CD4-positive, alpha-beta T cell treated with Interleukin-12 subunit alpha and Interleukin-12 subunit beta, for 1 hour (primary cell): ENCODE measurements around the gene TTC33.
A peak's percentile ranks its signal among the peaks of the same experiment; 100 is the strongest.
"Not testable (repeated sequence)": the region's sequence is repeated elsewhere in the genome, so short reads cannot be mapped to it uniquely, and the experiment has no call there.

Source experiments
- DNase-seq: peaks from one replicate; pipeline ENCODE4 v3.0.0-alpha.2; 2020

Gene TTC33

DNA sequence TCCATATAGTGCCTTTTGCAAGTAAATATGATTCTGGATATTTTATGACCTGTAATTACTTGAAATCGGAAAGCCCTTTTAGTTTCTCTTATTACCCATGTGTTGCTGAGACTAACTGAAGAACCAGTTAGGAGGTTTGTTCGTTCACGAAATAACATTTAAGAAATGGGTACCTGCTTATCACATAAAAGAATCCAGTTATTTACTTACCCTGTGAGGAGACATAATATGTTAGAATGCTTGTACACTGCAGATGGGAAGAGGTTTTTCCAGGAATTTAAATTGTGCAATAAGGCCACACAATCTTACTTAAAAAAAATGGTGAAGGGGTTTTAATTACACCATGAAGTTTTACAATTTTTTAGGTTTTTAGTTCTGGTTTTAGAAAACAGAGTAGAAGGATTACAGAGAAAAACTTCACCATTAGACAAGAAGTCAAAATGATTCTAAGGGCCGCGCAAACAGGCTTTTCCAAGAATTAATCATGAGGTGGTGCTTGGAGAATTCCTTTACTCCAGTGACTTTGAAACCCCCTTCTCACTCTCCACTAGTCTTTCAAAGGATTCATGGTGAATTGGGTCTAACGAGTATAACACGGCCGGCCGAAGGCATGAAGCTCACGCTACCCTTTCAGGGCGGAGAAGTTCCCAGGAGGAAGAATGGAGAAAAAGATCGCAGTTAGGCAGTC lies 77.2 kb downstream of the TTC33 start:
- no peak for DNase-seq

GRCh38 chr5:40678026-40678425 lies 77.7 kb downstream of the TTC33 start:
- DNase-seq = peak; percentile 60

- no peak for DNase-seq
Observed at GRCh38 chr5:40677456-40677855, 78.3 kb downstream of the TTC33 start.

GRCh38 chr5:40676613-40677343 lies 79.0 kb downstream of the TTC33 start:
- no peak for DNase-seq

DNA sequence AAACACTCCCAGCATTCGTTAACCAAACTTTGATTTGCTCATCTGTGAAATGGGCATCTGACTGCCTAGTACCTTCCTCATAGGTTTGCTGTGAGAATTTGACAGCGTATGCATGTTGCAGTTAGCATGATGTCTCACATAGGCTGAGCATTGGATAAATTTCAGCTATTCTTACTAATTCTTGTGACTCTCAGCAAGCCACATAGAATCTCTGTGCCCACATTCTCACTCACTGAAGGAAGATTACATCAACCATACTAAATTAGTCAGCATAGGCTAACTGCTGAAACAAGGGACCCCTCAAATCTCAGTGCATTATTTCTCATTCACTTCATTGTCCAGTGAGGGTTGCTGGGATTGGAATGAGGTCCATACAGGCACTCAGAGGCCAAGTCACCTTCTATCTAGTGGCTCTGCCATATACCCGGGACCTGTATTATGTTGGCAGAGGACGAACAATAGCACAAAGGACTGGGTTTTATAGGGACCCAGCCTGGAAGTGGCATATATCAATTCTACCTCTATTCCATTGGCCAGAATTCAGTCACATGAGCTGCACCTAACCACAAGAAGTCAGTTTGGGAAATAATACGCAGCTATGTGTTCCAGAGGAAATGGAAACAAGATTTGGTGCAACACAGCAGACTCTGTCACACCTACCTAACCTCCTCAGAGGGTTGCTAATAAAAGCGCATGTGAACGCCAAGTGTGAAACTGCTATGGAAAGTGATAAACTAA lies 80.2 kb downstream of the TTC33 start:
- DNase-seq = peak; percentile 58

- DNase-seq = no peak
Observed at GRCh38 chr5:40674661-40675235, 81.0 kb downstream of the TTC33 start.

- DNase-seq = no peak
Observed at GRCh38 chr5:40672425-40672824, 83.3 kb downstream of the TTC33 start.

DNA sequence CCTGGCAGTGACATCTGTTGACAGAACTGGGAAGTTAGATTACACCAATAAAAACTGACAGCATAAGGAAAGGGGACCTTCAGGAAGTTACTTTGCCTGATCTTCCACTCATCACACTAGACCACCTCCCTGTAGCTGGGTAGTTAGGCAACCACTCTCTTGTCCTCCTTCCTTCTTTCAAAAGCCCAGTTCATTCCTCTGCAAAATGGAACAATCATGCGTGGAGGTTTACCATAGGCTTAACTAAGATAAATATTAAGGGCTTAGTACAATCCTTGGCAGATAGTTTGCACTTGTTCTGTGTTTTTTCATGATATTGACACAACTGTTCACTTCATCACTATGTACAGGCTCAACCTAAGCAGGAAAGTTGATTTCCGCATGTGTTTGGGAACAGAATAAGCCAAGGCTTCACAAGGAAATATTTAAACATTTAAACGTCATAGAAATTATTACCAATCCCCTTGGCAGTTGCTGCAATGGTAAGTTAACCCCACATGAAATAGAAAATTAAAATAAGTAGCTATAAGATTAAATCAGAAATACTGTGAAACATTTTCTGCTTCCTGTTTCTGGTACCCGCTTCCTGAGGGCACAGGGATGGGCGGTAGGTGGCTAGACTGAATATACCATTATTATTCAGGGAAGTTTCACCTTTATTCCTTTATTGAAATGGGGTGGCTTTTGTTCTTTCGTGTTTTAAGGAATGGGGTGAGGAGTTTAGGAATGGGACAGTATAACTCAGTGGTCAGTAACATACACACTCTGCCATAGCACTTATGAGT lies 86.0 kb downstream of the TTC33 start:
- DNase-seq = no peak

- no peak for DNase-seq
Observed at GRCh38 chr5:40667161-40667663, 88.5 kb downstream of the TTC33 start.

GRCh38 chr5:40666657-40667056 lies 89.1 kb downstream of the TTC33 start:
- DNase-seq = no peak

- DNase-seq = no peak
Observed at GRCh38 chr5:40665635-40666298, 90.0 kb downstream of the TTC33 start.

GRCh38 chr5:40660751-40661150 lies 95.0 kb downstream of the TTC33 start:
- no peak for DNase-seq

GRCh38 chr5:40656766-40657165 lies 99.0 kb downstream of the TTC33 start:
- no peak for DNase-seq

GRCh38 chr5:40656091-40656490 lies 99.7 kb downstream of the TTC33 start:
- not testable (repeated sequence) for DNase-seq

- DNase-seq = peak; percentile 37
Observed at GRCh38 chr5:40655138-40655537, 100.6 kb downstream of the TTC33 start.

GRCh38 chr5:40654377-40654991 lies 101.3 kb downstream of the TTC33 start:
- DNase-seq = no peak

GRCh38 chr5:40653221-40654022 lies 102.3 kb downstream of the TTC33 start:
- peak; percentile 54 for DNase-seq

GRCh38 chr5:40652441-40653220 lies 103.1 kb downstream of the TTC33 start:
- DNase-seq = peak; percentile 48

- no peak for DNase-seq
Observed at GRCh38 chr5:40651201-40651600, 104.6 kb downstream of the TTC33 start.
